GM19455 (cell line): ENCODE data around the gene TMEM150A.
"Not testable (repeated sequence)": the region's sequence is repeated elsewhere in the genome, so short reads cannot be mapped to it uniquely, and the experiment has no call there.

Experiments used
- ATAC-seq: cut with Tn5 transposase; IDR thresholded peaks from one replicate; pipeline ENCODE4 v1.9.1; 2021; ENCODE audit not compliant: unreplicated experiment

The TMEM150A gene

GRCh38 chr2:85602476-85603234 is at the start of gene TMEM150A:
TMEM150A (minus strand) TSS chr2:85602698; CDS start chr2:85601948, 750 bp downstream.
- peak; percentile 93 for ATAC-seq

DNA sequence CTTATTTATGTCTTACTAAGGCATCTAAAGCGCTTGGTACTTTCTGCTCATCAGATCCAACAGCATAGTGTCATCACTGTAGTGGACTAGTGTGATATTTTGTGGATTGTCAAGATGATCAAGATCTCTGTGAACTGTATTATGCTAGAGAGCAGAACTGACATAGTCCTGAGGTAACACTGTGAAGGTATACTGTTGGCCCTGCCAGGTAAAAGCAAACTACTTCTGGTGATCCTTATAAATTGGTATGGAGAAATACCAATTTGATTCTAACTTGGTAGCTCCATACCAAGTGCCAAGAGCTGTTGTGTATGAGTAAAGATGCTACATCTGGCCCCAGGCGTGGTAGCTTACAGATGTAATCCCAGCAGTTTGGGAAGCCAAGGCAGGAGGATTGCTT is 49.6 kb upstream of the TMEM150A start:
- no peak for ATAC-seq

GRCh38 chr2:85651097-85651496 is 48.6 kb upstream of the TMEM150A start:
- no peak for ATAC-seq

- ATAC-seq, result no peak
Observed at GRCh38 chr2:85650456-85650855, 48.0 kb upstream of the TMEM150A start.

DNA sequence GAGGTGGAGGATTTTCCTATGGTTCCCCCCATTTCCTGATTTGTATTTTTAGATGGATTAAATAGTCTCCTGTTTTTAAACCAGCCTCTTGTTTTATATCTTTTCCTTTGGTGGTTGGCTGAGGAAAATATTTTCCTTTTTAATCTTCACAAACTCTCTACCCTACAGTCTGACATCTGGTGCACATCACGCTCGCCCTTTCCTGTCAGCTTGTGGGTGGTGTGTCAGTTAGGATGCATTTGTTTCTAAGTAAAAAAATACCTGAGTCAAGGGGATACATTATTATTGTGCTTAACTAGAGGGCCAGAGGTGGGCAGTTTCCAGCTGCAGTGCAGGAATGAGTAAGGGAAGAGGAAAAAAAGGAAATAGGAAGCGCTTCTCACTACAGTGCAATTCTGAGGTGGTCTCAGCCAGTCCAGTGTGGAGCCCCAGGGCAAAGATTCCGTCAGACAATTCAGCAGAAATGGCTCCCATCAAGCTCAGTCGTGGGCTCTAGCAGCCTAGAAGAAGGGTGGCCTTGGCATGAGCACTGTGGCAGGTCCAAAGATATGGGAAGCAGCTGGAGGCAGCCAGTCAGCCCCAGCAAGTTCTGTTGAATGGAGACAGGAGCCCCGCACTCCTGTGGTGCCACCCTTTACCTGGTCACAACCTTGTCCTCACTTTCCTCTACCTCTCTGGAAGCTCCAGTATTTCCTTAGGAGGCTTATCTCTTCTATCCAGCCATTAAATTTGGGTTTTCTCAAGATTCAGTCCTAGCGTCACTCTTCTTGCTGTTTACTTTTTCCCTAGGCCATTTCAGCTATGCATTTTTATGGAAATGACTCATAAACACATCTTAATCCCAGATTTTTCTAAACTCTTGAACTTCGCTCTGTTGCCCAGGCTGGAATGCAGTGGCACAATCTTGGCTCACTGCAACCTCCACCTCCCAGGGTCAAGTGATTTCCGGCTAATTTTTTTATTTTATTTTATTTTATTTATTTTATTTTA is 47.0 kb upstream of the TMEM150A start:
- ATAC-seq, result no peak

DNA sequence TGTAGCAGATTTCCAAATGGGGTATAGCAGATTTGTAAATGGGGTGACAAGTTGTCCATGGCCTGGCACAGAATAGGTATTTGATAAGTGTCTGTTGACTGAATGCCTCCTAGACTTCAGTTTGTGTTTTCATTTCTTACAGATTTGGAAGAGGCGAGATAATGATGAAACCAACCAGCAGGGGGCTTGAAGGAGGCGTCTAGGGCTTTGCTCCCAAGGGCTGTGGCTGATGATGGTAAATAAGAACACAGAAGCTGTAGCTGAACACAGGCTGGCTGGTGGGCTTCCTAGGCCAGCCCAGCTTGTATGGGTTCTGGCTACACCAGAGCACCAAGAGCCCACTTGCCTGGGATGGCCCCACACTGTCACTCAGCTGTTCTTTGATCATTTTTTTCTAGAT is 46.1 kb upstream of the TMEM150A start:
- no peak for ATAC-seq

DNA sequence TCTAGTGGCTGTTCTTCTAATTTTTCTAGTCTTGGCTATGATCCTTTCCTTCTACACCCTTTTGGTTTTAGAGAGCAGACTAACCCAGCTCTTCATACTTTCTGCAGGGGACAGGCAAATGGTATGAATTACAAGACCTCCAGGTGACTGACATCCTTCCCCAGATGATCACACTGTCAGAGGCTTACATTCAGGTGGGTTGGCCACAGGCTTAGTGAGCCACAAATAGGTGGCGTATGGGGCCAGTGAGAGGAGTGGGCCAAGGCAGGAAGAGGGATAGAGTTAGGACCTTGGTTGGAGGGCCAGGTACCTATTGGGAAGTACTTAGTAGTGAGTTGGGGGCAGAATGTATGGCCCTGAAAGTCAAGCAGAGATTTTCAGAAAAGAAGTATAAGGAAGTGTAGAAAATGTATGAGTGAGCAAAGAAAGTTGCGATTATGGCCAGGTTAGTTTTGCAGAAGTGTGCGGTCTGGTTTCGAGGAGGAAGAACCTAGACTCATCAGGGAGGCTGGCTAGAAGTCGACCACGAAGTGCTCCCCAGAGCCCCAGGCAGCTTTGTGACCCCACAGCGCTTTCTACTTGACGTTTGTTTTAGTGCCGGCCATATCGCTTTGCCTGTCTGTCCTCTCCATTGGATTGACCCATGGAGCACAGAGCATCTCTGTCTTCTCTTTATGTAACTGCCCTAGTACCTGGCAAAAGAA is 45.5 kb upstream of the TMEM150A start:
- peak; percentile 57 for ATAC-seq

- no peak for ATAC-seq
Observed at GRCh38 chr2:85646166-85646565, 43.7 kb upstream of the TMEM150A start.

DNA sequence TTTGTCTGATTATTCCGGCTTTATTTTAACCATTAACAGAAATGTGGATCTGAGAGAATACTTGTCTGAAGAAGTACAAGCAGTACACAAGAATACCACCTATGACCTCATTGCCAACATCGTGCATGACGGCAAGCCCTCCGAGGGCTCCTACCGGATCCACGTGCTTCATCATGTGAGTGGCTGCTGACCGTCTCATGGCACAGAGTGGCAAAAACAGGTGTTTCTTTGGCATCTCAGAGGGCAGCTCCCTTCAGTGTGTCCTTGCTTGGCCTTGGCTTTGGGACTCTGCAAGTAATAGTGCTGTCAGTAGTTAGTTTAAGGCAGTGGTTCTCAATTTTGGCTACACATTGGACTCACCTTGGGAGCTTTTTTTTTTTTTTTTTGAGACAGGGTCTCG is 42.4 kb upstream of the TMEM150A start:
- no peak for ATAC-seq

DNA sequence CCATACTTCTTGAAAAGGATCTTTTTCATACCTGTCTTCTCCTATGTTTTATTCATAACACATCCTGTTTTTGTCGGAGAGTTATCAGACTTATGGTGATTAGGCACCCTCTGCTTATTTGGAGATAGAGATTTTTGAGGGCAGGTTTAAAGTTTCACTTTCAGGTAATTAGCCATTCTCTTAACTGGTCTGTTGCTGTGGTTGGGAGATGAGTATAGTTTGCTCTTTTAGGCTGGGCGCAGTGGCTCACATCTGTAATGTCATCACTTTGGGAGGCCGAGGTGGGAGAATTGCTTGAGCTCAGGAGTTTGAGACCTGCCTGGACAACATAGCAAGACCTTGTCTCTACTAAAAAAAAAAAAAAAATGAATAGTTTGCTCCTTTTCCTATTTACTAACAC is 40.2 kb upstream of the TMEM150A start:
- ATAC-seq, result no peak

DNA sequence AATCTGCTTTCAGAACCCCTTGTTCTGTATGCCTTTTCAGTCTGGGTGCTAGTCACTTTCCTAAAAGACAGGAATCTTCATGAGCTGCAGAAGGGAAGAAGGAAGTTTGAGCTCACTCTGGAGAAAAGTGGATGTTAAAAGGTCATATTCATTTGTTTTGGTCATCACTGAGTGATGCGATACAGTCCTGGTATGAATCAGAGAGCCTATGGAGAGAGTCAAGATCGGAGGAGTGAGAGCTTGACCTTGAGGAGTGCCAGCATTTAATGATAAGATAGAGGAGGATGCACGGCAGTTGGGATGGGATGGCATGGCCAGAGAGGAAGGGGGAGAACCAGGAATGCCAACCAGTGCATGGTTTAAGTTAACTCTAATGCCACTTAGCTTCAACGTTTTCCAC is 33.1 kb upstream of the TMEM150A start:
- ATAC-seq, result no peak

GRCh38 chr2:85635011-85635410 is 32.5 kb upstream of the TMEM150A start:
- ATAC-seq, result no peak

DNA sequence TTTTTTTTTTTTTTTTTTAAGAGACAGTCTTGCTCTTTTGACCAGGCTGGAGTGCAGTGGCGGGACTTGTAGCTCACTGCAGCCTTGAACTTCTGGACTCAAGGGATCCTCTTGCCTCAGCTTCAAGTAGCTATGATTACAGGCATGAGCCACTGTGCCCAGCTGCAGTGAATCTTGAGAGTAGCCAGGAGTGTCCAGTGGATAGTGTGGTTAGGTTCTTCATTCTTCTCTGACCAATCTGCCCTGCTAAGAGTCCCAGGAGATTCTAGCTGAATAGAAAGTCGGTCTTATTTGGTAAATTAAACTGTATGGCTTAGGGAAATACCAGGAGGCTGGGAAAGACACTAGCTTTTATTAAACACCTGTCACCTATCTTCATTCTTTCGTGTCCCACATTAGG is 28.8 kb upstream of the TMEM150A start:
- ATAC-seq, result no peak

GRCh38 chr2:85628658-85629057 is 26.2 kb upstream of the TMEM150A start:
- ATAC-seq, result no peak

DNA sequence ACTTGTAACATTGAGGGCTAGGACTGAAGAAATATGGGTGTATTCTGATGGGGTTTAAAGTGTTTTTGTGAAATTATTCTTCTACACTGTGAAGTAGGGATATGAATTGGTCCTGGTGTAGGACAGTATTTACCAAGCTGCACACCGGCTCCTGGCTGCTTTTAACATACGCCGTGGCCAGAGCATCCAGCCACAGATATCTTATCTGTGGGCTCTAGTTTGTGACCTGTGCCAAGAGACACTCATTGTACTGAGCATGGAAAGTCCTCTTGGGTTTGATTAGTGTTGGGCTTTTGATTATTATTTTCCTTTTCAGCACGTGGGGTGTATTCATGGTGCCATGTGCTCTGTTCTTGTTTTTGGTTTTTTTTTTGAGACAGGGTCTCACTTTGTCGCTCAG is 21.5 kb upstream of the TMEM150A start:
- no peak for ATAC-seq

- no peak for ATAC-seq
Observed at GRCh38 chr2:85621338-85621737, 18.8 kb upstream of the TMEM150A start.

DNA sequence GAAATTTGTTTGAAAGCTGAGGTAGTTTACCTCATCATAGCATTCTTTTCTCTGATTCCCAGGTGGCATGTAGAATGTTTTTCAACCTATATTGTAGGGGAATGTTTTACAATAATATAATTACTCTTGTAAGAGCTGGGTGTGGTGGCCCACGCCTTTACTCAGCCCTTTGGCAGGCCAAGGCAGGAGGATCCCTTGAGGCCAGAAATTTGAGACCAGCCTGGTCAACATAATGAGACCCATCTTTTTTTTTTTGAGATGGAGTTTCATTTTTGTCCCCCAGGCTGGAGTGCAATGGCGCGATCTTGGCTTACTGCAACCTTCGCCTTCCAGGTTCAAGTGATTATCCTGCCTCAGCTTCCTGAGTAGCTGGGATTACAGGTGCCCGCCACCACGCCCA is 17.1 kb upstream of the TMEM150A start:
- no peak for ATAC-seq

DNA sequence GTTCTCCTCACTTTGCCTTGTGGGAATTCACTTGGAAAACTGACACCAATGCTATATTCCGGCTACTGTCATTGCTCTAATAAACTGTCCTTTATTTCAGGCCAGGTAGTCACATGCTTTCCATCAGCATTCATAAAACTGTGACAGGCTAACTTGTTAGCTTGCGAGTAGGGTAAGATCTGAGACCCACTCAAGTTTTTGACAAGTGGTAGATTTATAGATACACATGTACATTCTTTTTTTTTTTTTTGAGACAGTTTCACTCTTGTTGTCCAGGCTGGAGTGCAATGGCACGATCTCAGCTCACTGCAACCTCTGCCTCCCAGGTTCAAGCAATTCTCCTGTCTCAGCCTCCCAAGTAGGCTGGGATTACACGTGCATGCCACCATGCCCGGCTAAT is 15.2 kb upstream of the TMEM150A start:
- ATAC-seq, result not testable (repeated sequence)

- ATAC-seq, result no peak
Observed at GRCh38 chr2:85615413-85615728, 12.9 kb upstream of the TMEM150A start.

- ATAC-seq, result not testable (repeated sequence)
Observed at GRCh38 chr2:85614757-85615156, 12.3 kb upstream of the TMEM150A start.

DNA sequence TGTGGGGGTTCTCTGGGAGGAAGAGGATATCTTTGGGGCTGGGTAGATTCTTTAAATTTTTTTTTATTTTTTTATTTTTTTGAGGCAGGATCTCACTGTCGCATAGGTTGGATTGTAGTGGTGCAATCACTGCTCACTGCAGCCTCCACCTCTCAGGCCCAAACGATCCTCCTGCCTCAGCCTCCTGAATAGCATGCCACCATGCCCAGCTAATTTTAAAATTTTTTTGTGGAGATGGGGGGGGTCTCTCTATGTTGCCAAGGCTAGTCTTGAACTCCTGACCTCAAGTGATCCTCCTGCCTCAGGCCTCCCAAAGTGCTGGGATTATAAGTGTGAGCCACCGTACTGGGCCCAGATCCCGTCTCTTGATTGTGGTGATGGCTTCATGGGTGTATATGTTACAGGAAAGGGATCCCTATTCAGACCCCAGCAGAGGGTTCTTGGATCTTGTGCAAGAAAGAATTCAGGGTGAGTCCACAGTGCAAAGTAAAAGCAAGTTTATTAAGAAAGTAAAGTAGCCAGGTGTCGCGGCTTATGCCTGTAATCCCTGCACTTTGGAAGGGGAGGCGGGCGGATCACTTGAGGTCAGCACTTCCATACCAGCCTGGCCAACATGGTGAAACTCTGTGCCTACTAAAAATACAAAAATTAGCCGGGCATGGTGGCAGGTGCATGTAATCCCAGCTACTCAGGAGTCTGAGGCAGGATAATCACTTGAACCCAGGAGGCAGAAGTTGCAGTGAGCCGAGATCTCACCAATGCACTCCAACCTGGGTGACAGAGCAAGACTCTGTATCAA is 11.4 kb upstream of the TMEM150A start:
- no peak for ATAC-seq
